HG02763 (cell line): ENCODE results near the gene TLK2.
A peak's percentile ranks its signal among the peaks of the same experiment; 100 is the strongest.
"Not testable (repeated sequence)": the region's sequence is repeated elsewhere in the genome, so short reads cannot be mapped to it uniquely, and the experiment has no call there.

Experiments used
- ATAC-seq: cut with Tn5 transposase; IDR thresholded peaks from one replicate; pipeline ENCODE4 v1.9.1; 2021; ENCODE audit warnings: mild to moderate bottlenecking, moderate library complexity; ENCODE audit not compliant: unreplicated experiment

TLK2 gene

DNA sequence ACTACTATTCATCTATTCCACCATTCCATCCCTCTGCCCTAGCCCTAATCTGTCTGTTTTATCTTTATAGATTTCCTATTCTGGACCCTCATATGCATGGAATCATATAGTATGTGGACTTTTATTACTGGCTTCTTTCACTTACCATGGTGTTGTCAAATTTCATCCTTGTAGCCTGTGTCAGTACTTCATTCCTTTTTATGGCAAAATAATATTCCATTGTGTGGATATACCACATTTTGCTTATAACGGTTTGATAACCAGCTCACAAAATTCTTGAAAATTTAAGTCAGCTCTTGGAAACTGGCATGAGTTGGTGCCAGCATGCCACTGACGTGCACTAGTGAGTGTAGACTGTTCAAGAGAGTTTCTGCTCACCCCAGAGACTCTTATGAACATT is 118.5 kb downstream of the TLK2 start:
- no peak for ATAC-seq

DNA sequence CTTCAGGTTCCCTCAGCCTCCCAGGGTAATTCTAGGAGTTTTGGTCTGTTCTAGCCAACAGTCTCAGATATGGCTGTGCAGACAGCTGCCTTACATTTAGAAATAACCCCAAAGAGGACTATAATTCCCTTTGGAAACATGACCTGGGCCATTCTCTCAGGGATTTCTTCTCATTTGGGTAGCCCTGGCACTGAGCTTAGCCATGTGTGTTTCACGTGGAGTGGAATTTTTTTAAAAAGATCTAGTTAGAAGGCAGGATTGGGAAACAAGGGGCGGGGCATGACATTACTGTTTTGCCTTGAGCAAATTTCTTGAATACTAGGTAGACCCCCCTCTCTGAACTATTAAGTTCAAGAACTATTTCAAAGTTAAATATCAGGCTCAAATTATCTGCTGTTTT is 119.3 kb downstream of the TLK2 start:
- ATAC-seq, result no peak

DNA sequence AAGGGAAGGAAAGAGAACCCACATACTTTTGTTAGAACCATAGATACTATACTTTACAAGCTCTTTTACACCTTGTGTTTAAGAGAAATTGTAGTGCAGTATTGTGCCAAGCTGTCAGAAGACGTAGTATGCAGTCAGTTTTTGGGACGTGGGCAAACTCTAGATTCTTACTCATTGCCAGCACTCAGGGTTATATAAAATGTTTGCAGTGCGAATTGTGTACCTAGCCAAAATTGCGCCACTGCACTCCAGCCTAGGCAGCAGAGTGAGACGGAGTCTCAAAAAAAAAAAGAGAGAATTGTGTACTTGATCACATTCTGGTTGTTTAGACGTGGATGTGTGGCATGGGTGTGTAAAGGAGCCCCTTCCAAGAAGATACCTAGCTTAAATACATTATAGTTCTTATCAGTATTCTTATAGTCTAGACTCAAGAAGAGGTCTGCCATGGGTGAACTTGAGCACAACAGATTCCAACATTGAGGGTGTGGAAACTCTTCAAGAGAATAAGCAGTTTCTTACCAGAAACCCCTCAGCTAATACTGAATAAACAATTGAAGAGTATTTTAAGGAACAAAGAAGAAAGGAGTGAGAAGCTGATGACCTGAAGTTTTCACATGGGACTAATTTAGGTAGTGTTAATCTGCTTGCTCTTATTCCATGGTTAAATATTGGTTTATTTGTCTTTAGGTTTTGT is 121.5 kb downstream of the TLK2 start:
- ATAC-seq, result no peak

DNA sequence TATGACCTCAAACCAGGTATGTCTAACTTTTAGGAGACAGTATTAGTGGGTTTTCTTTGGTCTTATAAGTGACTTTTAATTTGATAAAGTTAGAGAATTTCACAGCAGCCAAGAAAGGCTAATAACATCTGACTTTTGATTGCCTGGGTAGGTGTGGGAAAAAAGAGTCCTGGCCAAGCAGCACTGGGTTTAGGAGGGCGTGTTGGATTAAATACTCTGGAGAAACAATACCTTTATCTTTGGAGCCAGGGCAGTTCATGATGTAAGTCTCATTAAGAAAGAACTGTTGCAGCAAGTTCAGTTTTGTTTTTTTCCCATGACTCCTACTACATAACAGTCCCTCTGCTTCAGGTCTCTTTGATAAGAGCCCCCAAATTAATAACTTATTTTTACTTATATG is 122.2 kb downstream of the TLK2 start:
- no peak for ATAC-seq

DNA sequence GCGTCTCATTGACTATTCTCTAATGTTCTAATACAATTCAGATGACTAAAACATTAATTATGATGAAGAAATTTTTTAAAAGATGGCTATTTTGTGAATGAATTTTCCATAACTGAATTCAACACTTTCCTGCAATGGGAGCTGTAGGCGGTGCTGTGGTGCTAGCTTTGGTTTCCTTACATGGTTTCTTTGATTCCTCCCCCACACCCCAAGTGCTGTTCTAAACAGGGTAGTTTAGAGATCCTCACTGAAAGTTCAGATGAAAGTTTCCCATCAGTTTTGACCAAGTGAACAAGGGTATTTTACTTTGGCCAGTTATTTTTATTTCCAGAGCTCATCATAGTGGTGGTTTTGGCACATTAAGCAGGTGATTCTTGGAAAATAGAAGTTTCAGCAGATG is 122.8 kb downstream of the TLK2 start:
- ATAC-seq, result no peak

DNA sequence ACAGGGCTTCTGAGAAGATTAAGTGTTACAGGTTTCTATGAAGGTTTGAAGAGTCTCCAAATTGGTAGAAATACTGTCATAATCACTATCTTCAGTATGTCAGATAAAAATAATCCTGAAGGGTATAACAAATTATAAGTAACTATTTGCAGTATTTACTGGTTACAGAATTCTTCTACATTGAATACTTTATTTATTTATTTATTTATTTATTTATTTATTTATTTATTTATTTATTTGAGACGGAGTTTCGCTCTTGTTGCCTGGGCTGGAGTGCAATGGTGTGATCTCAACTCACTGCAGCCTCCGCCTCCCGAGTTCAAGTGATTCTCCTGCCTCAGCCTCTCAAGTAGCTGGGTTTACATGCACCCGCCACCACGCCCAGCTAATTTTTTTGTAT is 125.2 kb downstream of the TLK2 start:
- not testable (repeated sequence) for ATAC-seq

DNA sequence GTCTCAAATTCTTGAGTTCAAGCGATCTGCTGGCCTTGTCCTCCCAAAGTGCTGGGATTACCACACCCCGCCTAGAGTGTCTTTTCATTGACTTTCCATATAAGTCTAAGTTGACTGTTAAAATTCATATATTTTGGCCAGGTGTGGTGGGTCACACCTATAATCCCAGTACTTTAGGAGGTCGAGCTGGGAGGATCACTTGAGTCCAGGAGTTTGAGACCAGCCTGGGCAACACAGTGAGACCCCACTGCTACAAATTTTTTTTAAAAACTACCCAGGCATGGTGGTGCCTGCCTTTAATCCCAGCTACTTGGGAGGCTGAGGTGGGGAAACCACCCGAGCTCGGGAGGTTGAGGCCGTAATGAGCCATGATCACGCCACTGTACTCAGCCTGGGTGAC is 127.0 kb downstream of the TLK2 start:
- no peak for ATAC-seq

DNA sequence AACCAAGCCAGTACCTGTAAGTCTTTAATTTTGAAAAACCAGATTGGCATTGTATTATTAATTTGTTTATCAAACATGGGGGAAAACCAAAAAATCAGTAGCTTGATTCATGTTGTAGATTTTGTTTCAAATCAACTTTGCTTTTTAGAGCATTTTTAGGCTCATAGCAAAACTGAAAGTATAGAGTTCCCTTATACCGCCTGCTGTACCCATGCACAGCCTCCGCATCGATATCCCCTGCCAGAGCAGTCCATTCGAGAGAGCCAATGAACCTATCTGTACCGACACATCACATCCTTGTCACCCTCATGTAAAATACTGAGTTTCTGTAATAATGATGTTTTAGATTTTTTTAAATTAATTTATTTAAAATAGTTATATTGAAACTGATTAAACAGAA is 132.7 kb downstream of the TLK2 start:
- ATAC-seq, result peak; percentile 63

DNA sequence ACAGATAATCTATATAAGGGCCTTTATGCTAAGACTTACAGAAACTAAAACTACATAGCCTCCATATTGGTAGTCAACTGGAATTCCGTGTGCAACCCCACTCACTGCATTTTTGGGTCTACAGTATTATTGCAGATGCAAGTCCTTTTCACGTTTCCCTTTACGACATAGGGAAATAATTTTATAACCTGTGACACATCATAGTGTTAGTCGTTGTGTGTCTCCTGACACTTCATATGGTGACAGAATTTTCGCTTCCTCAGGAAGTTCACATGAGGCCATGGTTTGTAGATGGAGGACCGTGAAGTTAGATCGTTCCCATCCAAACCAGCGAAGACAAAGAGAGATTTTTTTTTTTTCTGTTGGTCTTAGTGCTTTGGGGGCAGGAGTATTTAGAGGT is 133.1 kb downstream of the TLK2 start:
- no peak for ATAC-seq

DNA sequence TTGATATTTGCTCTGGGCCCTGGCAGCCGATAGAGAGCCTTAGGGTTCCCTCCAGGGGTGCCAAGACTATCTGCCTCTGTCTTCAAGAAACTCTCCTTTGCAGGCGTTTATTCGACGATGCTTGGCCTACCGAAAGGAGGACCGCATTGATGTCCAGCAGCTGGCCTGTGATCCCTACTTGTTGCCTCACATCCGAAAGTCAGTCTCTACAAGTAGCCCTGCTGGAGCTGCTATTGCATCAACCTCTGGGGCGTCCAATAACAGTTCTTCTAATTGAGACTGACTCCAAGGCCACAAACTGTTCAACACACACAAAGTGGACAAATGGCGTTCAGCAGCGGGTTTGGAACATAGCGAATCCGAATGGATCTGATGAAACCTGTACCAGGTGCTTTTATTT is 133.7 kb downstream of the TLK2 start:
- ATAC-seq, result not testable (repeated sequence)

DNA sequence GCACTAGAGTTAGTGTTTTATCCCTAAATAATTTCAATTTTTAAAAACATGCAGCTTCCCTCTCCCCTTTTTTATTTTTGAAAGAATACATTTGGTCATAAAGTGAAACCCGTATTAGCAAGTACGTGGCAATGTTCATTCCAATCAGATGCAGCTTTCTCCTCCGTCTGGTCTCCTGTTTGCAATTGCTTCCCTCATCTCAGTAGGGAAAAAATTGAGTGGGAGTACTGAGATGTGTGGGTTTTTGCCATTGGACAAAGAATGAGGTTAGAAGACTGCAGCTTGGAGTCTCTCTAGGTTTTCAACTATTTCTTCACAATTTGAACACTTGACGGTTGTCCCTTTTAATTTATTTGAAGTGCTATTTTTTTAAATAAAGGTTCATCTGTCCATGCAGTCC is 134.5 kb downstream of the TLK2 start:
- not testable (repeated sequence) for ATAC-seq

DNA sequence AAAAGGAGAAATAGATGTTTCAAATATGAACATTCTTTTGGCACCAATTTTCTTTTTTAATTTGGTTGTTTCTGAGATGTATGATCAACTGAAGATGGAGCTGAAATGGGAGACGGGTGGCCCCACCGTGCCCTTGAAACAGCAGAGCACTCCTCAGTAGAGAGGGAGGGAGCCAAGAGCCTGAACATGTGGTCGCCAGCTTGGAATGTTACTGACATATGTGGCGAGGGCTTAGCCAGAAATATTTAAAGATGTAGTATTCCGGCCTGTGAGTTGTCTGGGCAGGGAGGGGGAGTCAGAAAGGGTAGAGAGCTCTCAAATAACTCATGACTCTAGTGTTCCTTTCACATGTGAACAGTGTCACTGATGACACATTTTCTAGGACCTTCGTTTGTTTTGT is 135.5 kb downstream of the TLK2 start:
- ATAC-seq, result no peak

DNA sequence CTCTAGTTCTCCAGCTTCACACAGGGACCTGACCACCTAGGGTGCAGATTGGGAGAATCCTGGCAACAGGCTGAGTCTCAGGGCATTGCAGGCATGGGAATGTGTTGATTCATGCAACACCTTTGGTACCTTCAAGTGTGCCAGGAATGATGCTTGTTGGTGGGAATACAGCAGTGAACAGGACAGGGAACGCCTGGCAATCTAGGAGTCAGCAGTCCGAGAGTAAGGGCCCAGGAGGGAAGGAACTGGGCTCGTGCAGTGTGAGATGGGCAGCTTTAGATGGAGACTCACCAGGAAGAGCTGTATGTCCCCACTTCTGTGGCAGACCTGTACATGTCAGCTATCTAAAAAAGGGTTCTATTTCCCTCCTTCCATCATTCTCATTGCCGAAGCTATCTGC is 136.9 kb downstream of the TLK2 start:
- ATAC-seq, result no peak

DNA sequence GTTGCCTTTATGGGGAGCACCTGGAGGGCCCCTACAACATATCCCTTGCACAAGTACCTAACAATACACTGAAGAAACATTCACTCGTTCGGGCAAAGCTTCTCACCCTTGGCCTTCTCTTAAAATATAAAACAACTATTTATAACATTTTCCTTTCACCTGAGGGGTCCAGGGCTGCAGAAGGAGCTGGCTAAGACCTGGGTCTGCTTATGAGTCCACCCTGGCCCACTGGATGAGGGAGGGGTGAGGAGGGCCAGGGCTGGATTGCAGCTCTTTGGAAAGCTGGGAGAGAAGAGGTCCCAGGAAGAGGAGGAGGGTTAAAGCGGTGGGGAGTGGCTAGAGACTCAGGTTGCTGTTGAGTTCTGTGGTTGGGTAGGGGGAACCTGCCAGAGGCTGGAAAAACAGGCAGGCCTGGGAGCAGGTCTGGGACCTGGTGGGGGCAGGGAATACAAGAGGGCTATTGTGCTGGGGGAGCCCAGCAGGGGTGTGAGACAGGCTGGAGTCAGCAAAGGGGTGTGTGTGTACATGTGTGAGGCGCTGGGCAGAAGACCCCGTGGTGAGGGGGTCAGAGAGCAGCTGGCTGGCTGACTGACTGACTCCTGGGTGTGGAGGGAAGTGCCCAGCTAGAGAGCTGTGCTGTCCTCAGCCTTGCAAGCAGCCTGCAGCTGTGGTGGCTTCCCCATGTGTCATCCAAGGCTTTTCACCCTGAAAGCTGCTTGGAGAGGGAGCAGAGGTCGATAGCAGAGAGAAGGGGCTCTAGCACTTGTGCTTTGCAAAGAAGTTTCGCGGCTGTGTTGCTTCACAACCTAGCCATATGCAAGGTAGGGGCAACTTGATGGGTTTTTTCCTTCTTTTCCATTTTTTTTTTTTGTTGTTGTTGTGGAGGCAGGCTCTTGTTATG is 138.6 kb downstream of the TLK2 start:
- no peak for ATAC-seq

DNA sequence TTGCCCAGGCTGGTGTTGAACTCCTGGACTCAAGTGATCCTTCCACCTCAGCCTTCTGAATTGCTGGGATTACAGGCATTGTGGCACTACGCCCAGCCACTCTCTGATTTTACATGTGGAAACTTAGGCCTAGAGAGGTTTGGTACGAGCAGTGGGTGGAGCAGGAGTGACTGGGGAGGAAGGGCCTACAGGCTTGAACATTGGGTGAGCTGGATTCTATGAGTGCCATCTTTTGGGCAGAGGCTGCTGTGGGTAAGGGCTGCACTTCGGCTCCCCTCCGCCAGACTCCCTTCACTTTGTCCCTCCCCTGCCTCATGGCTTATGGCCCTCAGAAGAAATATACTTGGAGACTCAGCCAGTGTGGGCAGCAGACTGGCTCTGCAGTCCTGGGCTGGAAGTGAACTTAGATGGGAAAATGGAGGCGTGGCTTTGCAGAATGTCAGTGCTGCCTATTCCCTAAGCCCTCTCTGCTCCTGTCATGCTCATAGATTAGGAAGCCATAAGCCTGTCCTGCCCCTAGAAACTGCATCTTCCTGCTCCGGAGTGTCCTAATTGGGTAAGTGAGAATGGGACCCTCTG is 139.4 kb downstream of the TLK2 start:
- ATAC-seq, result no peak

DNA sequence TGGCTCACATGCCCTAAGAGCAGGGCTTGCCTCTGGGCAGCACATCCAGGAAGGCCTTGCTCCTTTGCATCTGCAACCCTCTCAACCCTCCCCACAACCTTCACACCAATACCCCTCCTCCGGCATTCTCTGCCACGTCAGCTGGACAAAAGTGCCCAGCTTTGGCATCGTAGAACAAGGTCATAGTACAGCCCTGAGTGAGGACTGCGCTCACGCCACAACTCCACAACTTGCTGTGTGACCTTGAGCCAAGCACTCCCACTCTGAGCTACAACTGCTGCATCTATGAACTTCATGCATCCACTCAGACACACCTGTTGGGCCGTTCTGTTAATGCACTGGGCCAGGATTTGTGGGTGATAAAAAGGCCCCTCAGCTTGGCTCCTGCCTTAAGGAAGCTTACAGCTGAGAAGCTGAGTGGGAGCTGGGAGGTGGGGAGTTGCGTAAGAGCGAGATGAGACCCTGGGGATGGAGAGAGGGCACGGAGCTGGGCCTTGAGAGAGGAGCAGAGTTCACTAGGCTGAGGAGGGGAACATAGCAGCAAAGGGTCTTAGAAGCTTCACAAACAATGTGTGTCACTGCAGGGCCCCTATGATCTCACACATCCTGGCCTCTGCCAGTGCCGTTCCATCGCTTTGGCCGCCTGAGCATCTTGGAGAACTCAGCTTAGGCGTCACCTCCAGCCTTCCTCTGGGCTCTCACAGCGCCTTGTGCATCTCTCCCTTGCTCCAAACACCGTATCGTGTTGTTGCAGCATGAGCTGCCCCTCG is 140.2 kb downstream of the TLK2 start:
- ATAC-seq, result no peak

DNA sequence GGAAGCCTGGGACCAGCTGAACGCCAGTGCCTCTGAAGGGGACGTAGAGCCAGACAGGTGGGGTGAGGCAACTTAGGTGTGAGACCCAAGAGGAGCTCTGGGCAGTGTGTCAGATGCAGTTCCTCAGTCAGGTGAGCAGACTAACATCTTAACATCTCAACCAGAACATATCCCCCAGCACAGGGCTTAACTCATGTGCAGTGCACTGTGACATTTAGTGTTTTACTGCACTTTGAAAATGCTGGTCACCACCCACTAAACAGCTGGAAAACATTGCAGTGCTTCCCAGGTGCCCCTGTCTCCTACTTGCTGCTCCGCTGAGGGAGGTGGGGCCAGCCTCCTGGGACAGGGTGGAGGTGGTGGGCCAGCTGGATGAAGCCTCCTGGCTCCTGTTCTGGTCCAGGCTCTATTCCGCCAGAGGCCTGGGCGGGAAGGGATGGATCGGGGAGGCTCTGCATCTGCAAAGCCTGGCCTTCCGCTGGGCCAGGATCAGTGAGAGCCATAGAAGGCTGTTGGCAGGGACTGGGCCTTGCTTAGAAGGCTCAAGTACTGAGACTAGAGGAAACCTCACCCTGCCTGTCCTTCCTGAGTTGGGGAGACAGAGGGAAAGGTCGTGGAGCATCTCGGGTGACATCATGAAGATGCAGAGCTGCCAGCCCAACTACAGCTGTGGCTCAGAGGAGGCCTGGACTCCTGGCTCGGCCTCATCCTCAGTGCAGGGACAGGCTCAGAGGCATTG is 141.0 kb downstream of the TLK2 start:
- ATAC-seq, result no peak

DNA sequence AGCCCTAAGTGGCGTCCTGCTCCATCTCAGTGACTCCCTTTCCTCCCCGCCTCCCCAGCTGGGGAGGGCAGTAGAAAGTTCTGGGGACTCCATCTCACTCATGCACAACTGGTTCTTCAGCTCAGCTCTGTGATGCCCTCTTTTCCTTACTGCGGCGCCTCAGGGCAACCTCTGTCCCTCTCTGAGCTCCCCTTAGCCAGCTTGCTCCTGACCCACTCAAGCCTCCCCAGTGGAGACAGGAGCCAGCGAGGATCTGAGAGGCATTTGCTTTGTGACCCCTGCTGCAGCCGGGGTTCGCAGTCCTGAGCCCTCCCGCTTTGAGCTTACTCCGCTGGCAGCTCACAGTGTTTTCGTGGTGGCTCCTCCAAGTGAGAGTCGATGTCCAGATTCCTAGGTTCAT is 142.6 kb downstream of the TLK2 start:
- no peak for ATAC-seq

DNA sequence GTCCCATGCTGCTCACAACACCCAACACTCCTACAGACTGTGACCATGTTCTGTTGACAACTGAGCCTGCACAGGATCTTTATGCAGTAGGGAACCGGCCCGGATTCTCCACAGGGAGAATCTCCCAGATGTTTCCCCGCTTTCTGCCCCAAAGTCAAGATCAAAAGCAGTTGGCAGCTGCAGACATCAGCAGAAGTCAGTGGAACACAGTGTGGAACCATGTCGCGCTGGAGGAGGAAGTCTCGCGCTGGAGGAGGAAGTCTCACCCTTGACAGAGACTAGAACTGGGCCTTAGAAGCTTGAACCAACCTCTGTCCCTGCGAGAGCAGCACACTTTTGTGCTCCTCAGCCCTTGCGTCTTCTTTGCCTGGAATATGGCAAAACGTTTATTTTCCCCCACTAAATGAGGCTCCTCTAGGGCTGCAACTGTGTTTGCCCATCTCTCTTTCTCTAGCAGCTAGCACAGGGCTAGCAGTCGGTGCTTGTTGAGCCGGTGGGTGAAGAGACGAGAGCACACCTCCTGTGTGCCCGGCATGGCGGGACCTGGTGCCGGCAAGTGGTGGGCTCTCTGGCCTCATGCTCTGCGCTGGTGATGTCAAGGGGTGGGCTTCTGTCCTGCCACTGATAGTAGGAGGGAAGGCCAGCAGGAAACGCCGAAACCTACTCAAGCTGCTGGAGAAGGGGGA is 146.7 kb downstream of the TLK2 start:
- ATAC-seq, result no peak

DNA sequence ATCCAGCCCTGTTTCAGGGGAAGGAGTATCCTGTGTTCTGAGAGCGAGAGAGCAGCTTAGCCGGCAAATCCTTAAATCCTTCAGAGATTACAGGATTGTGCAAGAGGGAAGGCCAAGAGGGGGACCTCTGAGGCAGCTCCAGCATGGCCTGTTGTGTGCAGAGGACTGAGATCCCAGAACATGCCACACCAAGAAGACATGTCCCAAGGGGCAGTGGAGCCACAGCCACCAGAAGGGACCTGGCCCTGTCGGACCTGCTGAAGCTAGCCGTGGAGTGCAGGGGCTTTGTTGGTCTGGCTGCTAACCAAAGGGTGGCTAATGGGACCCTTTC is 147.2 kb downstream of the TLK2 start:
- no peak for ATAC-seq
